HepG2 (cell line): ENCODE data around the gene TMEM269. TPM values are rescaled to one million over a fixed set of nuclear protein-coding genes. Genes with fewer than 3 reads are reported as not detected.

Source experiments
- BHLHE40 ChIP-seq: IDR thresholded peaks from 2 replicates; pipeline ENCODE4 v1.6.1; 2011; ENCODE audit warnings: low read length, improper control_type of control experiment
- CHD2 ChIP-seq: IDR thresholded peaks from 2 replicates; pipeline ENCODE4 v1.6.1; 2011; ENCODE audit warnings: low read depth, low read length, improper control_type of control experiment
- ETV5 ChIP-seq: IDR thresholded peaks from 2 replicates; pipeline ENCODE4 v1.6.1; 2018; ENCODE audit warnings: missing biosample characterization, missing genetic modification reagents, inconsistent platforms, borderline replicate concordance
- FOXA1 ChIP-seq, 2 experiments: fragments of 450-650 bp in 1 of 2; sonication (generic) in 1 of 2; formaldehyde crosslinking in 1 of 2; IDR thresholded peaks; 2 replicates each; pipeline versions ENCODE4 v1.4.0 to v1.6.1; 2016 to 2020; ENCODE audit warnings: missing genetic modification reagents in 1 of 2
- HDAC6 ChIP-seq: fragments of 200-600 bp; sonication (generic); IDR thresholded peaks from 2 replicates; pipeline ENCODE4 v1.7.0; 2017; ENCODE audit warnings: mild to moderate bottlenecking, antibody characterized with exemption, low read length, low read depth
- KLF12 ChIP-seq: sonication (generic); formaldehyde crosslinking; IDR thresholded peaks from 2 replicates; pipeline ENCODE4 v1.4.0; 2020; ENCODE audit warnings: missing genetic modification reagents, borderline replicate concordance
- MAFG ChIP-seq: sonication (generic); formaldehyde crosslinking; IDR thresholded peaks from 2 replicates; pipeline ENCODE4 v1.5.1; 2020; ENCODE audit warnings: mild to moderate bottlenecking, missing genetic modification reagents
- NR1H2 ChIP-seq: sonication (generic); formaldehyde crosslinking; IDR thresholded peaks from 2 replicates; pipeline ENCODE4 v1.8.1; 2022; ENCODE audit warnings: low read depth, missing genetic modification reagents, borderline replicate concordance
- RBM22 ChIP-seq: fragments of 200-400 bp; formaldehyde crosslinking; optimal IDR thresholded peaks from 2 replicates; pipeline ENCODE3; 2017; ENCODE audit warnings: mild to moderate bottlenecking, low read length, moderate library complexity
- RELA ChIP-seq: sonication (generic); formaldehyde crosslinking; IDR thresholded peaks from 2 replicates; pipeline ENCODE4 v1.4.0; 2020; ENCODE audit warnings: missing genetic modification reagents
- SATB2 ChIP-seq: sonication (generic); formaldehyde crosslinking; IDR thresholded peaks from 2 replicates; pipeline ENCODE4 v1.5.0; 2020; ENCODE audit warnings: missing genetic modification reagents
- SIN3B ChIP-seq: fragments of 150-350 bp; IDR thresholded peaks from 2 replicates; pipeline ENCODE4 v1.6.1; 2014; ENCODE audit warnings: low read length
- SMARCC2 ChIP-seq: fragments of 450-650 bp; IDR thresholded peaks from 2 replicates; pipeline ENCODE4 v1.6.1; 2017; ENCODE audit warnings: antibody characterized with exemption, mild to moderate bottlenecking
- SNAPC5 ChIP-seq: sonication (generic); formaldehyde crosslinking; IDR thresholded peaks from 2 replicates; pipeline ENCODE4 v1.8.1; 2023; ENCODE audit warnings: mild to moderate bottlenecking, missing genetic modification reagents, borderline replicate concordance
- STAG1 ChIP-seq: sonication (generic); formaldehyde crosslinking; IDR thresholded peaks from 2 replicates; pipeline ENCODE4 v1.4.0; 2020; ENCODE audit warnings: missing genetic modification reagents
- UBTF ChIP-seq: sonication (generic); formaldehyde crosslinking; IDR thresholded peaks from 2 replicates; pipeline ENCODE4 v1.4.0; 2020; ENCODE audit warnings: mild to moderate bottlenecking, missing genetic modification reagents
- ZNF160 ChIP-seq: sonication (generic); formaldehyde crosslinking; IDR thresholded peaks from 2 replicates; pipeline ENCODE4 v1.8.0; 2022; ENCODE audit warnings: mild to moderate bottlenecking, inconsistent platforms, missing genetic modification reagents
- ZNF17 ChIP-seq: sonication (generic); formaldehyde crosslinking; IDR thresholded peaks from 2 replicates; pipeline ENCODE4 v1.5.0; 2020; ENCODE audit warnings: mild to moderate bottlenecking, missing genetic modification reagents
- ZNF20 ChIP-seq: sonication (generic); formaldehyde crosslinking; IDR thresholded peaks from 2 replicates; pipeline ENCODE4 v1.4.0; 2020; ENCODE audit warnings: mild to moderate bottlenecking, moderate library complexity, missing genetic modification reagents
- ZNF207 ChIP-seq: fragments of 450-650 bp; IDR thresholded peaks from 2 replicates; pipeline ENCODE4 v1.6.1; 2016; ENCODE audit warnings: antibody characterized with exemption, borderline replicate concordance
- ZNF354B ChIP-seq: sonication (generic); formaldehyde crosslinking; IDR thresholded peaks from 2 replicates; pipeline ENCODE4 v1.8.0; 2022; ENCODE audit warnings: mild to moderate bottlenecking, missing genetic modification reagents
- ZNF414 ChIP-seq: sonication (generic); formaldehyde crosslinking; IDR thresholded peaks from 2 replicates; pipeline ENCODE4 v1.5.0; 2020; ENCODE audit warnings: missing genetic modification reagents
- ZNF431 ChIP-seq: sonication (generic); formaldehyde crosslinking; IDR thresholded peaks from 2 replicates; pipeline ENCODE4 v1.9.0; 2022; ENCODE audit warnings: missing genetic modification reagents, low read depth, mild to moderate bottlenecking, borderline replicate concordance
- polyA plus RNA-seq, 8 experiments: library from polyadenylated mRNA; depleted of rRNA in 3 of 8; stranded (reverse) in 7 of 8; unstranded in 1 of 8; fragments of >200 nt; fragmentation: Illumina TruSeq in 4 of 8; extraction: Trizol in 4 of 8; gene quantifications; 2 replicates each; pipeline versions ENCODE4 v1.2.1 to v1.2.3, GENCODE V29; 2011 to 2016; ENCODE audit warnings: low read depth in 4 of 8, missing spikeins in 1 of 8, mixed read lengths in 1 of 8; ENCODE audit not compliant: insufficient read depth in 1 of 8
- total RNA-seq, 5 experiments: library from RNA; depleted of rRNA; stranded (reverse); fragments of >200 nt; fragmentation: Illumina TruSeq; extraction: Trizol; gene quantifications; 2 replicates each; pipeline ENCODE4 v1.2.3, GENCODE V29; 2016; ENCODE audit warnings: low read depth in 1 of 5
- TF ChIP-seq, protein P1 (sequence below): IDR thresholded peaks from 2 replicates; pipeline ENCODE4 v1.6.1; 2016; ENCODE audit warnings: low read depth, borderline replicate concordance
- TF ChIP-seq, protein P2 (sequence below): sonication (generic); formaldehyde crosslinking; IDR thresholded peaks from 2 replicates; pipeline ENCODE4 v1.4.0; 2020; ENCODE audit warnings: missing genetic modification reagents, borderline replicate concordance

TMEM269 gene
- total and polyA plus RNA-seq, 2 of the 13 experiments (the other 11 are each of a cell fraction or from before 2014, with no cell fraction given) = 0.15 to 0.21 TPM

GRCh38 chr1:42846257-42847110, 61.7 kb downstream of the TMEM269 start, which contains the start of gene ZNF691 (continued):
- TF ChIP-seq UBTF (CRISPR knock-in tag) (peak; percentile 56; the same call in 1 of the 2 replicates), FOXA1 (IDR thresholded peaks at IDR 0.05) (no peak), FOXA1 (CRISPR knock-in tag; IDR thresholded peaks at IDR 0.05) (no peak), RBM22 (no peak), ZNF20 (no peak), SMARCC2 (no peak), KLF12 (CRISPR knock-in tag) (no peak), SATB2 (CRISPR knock-in tag) (no peak), RELA (CRISPR knock-in tag) (no peak), NR1H2 (CRISPR knock-in tag) (no peak), CHD2 (peak; percentile 70), ZNF431 (no peak), BHLHE40 (0 out of 2 replicates have a peak, but pooled peaks have one; percentile 6), MAFG (CRISPR knock-in tag) (no peak), ETV5 (CRISPR knock-in tag) (peak; percentile 56; the same call in 1 of the 2 replicates), ZNF354B (CRISPR knock-in tag) (no peak), HDAC6 (no peak), ZNF17 (CRISPR knock-in tag) (no peak), ZNF414 (CRISPR knock-in tag) (no peak), STAG1 (CRISPR knock-in tag) (no peak), ZNF207 (no peak), SNAPC5 (CRISPR knock-in tag) (no peak), SIN3B (no peak), ZNF160 (CRISPR knock-in tag) (no peak)
- TF ChIP-seq, protein P1, sequence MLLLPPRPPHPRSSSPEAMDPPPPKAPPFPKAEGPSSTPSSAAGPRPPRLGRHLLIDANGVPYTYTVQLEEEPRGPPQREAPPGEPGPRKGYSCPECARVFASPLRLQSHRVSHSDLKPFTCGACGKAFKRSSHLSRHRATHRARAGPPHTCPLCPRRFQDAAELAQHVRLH (CRISPR knock-in tag) = 0 out of 2 replicates have a peak, but pooled peaks have one; percentile 68
- TF ChIP-seq, protein P2, sequence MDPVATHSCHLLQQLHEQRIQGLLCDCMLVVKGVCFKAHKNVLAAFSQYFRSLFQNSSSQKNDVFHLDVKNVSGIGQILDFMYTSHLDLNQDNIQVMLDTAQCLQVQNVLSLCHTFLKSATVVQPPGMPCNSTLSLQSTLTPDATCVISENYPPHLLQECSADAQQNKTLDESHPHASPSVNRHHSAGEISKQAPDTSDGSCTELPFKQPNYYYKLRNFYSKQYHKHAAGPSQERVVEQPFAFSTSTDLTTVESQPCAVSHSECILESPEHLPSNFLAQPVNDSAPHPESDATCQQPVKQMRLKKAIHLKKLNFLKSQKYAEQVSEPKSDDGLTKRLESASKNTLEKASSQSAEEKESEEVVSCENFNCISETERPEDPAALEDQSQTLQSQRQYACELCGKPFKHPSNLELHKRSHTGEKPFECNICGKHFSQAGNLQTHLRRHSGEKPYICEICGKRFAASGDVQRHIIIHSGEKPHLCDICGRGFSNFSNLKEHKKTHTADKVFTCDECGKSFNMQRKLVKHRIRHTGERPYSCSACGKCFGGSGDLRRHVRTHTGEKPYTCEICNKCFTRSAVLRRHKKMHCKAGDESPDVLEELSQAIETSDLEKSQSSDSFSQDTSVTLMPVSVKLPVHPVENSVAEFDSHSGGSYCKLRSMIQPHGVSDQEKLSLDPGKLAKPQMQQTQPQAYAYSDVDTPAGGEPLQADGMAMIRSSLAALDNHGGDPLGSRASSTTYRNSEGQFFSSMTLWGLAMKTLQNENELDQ = no peak
